Globus pallidus (tissue), 1 donor: Measurements from ENCODE around the gene GRIK3.
"Not testable (repeated sequence)": the region's sequence is repeated elsewhere in the genome, so short reads cannot be mapped to it uniquely, and the experiment has no call there.

ENCODE experiments used
- DNase-seq: peaks from one replicate; pipeline ENCODE4 v3.0.0-alpha.2; 2015; ENCODE audit warnings: low spot score

Gene GRIK3

DNA sequence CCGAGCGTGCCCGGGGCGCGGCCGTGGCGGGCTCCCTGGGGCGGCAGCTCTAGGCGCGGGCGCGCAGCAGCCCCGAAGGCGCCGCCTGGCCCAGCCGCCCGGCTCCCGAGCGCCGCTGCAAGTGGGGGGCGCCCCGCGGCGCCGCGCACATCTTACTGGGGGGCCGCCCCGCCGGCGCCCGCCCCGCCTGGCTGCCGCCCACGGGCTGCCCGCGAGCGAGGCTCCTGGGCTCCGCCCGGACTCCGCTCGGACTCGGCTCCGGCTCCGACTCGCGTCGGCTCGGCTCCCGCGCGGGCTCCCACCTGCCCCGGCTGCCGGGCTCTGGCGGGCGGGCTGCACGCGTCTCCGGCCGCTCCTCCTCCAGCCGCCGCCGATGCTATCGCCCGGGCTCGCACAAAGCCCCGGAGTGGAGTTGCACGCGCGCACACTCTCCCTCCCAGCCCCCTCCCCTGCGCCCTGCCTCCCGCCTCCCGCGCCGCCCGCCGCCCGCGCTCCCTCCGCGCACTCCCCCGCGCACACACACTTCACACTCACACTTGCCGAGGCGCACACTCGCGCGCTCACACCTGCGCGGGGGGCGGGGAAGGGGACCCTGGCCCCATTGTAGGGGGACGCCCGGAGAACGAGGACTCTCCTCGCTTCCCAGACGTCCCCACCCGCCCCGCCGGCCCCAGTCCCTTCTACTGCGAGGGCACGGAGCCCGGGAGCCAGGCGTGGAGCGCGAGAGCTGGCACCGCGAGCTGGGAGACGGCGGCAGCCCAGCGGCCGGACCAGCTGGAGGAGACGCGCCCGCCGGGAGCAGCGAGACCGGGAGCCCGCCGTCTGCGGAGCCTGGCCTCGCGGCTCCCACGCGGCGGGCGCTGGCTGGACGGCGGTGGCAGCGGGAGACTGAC, at the start of gene GRIK3:
GRIK3 (minus strand) TSS at position 395 of the 893 bp plus-strand sequence. CDS start 407 bp downstream, outside the sequence.
- DNase-seq = no peak

DNA sequence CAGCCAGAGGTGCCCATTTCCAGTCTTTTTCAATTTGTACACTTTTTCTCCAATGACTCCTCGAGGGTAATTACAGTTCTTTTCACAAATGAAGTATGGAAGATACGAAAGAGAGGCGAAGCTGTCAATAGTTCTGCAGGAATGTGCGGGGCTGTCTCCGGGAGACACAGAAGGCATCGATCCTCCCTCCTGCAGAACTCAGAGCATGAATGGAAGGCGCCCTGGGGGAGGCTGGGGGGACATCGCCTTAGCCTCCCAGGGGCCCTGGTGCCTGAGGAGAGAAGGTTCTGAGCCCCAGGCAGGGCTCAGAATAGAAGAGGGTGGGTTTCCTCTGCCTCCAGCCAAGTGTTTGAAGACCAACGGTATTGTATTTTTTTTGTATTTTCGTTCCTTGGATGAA, 49.7 kb upstream of the GRIK3 start:
- no peak for DNase-seq

DNA sequence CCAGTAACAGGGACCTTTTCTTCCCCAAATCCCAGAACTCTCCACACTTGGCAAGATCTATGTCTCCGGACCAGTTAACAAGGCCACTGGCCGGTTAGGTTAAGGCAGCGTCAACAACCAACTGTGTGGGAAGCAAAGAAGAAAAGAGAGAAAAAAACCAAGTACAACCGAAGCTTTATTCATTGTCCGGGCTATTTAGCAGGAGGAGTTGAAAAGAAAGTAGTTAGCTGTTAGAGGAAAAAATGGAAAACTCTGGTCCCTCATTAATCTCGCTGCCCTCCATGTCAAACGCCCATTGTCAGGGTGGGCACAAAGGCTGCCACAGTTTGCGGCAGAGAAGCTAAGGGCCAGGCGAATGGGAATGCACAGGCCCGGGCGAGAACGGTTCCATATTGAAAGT, 49.3 kb upstream of the GRIK3 start:
- peak; percentile 43 for DNase-seq

DNA sequence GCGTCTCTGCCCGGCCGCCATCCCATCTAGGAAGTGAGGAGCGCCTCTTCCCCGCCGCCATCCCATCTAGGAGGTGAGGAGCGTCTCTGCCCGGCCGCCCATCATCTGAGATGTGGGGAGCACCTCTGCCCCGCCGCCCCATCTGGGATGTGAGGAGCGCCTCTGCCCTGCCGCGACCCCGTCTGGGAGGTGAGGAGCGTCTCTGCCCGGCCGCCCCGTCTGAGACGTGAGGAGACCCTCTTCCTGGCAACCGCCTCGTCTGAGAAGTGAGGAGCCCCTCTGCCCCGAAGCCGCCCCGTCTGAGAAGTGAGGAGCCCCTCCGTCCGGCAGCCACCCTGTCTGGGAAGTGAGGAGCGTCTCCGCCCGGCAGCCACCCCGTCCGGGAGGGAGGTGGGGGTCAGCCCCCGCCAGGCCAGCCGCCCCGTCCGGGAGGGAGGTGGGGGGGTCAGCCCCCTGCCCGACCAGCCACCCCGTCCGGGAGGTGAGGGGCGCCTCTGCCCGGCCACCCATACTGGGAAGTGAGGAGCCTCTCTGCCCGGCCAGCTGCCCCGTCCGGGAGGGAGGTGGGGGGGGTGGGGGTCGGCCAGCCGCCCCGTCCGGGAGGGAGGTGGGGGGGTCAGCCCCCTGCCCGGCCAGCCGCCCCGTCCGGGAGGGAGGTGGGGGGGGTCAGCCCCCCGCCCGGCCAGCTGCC, 46.1 kb upstream of the GRIK3 start:
- not testable (repeated sequence) for DNase-seq

DNA sequence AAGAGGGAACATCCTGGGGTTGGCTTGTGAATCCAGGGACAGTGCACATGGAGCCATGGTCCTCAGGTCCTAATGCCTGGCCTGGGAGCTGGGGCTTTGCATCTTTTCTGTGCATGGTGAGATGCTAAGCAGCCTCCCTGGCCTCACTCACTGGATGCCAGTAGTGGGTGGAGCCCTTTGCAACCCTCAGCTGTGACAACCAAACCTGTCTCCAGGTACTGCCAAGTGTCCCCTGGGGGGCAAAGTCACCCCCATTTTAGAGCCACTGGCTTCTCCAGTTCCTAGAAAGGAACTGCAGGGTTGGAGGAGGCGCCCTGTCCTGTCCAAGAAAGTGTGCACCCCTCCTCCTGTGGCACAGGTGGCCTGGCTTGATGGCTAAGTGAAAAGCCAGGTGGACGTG, 44.6 kb upstream of the GRIK3 start:
- no peak for DNase-seq

DNA sequence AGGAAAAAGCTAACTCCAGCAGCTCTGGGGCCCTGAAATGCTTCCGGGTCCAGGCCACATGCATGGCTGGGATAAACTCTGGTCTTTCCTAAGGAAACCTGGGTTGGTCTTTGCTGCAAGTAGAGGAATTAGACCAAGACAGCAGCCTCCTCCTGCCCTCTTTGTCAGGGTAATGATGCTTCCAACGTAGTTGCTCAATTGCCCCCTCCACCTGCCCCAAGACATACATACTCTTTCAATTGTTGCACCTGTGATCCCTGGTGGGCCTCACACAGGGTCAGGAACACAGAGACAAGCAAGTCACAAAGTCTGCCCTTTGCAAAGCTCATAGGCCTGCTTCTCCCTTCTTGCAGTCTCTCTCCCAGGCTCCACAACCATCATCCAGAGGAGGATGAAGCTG, 41.9 kb upstream of the GRIK3 start:
- DNase-seq = no peak

DNA sequence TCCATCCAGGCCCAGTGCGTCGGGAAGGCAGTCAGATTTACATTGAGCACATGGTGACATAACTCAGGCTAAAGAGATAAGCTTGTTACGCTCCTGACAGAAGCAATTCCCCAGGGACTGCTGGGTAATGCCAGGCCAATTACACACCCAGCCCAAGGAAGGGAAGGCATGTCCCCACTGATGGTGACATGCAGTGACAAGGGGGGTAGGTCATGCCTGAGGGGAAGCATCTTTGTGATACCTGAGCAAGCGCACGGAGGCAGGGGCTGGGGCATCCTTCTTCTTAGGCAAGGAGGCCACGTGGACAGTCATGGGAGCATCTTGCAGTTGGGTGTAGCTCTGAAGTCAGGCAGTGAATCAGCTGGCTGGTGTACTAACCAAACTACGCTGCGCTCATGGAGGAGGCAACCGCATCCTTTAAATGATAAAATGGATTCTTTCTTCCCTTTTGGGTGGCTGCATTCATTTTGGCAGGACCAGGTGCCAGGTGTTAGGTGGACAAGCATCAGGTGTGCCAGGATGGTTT, 39.6 kb upstream of the GRIK3 start:
- no peak for DNase-seq

DNA sequence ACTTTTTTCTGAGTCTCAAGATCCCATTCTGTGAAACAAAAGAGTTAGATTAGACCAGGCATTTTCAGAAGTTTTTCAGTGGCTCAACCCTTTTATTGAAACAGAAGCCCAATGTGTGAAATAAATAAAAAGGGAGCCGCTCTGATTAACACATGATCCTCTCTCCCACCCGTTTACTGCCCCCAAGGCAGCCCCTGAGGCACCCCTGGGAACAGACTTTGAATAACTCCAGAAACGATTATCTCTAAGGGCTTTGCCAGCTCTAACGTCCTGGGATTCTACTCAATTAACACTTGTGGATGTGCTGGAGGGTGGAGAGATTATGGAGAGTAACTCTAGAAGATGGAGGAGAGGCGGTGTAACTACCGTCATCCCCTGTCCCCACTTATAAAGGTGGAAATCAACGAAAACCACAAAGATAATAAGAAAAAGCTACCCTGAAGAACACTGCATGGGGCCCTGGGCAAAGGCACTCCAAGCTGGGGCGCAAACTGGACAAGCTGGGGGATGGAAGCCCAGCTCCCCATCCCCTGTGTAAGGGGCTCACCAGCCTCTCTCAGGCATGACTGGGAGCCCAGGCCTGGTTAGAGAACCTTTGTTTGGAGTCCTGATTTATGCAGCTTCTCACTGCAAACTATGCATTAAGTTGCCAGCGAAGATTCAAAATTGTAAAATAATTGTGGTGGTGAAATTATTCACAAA, 39.0 kb upstream of the GRIK3 start:
- DNase-seq = no peak

DNA sequence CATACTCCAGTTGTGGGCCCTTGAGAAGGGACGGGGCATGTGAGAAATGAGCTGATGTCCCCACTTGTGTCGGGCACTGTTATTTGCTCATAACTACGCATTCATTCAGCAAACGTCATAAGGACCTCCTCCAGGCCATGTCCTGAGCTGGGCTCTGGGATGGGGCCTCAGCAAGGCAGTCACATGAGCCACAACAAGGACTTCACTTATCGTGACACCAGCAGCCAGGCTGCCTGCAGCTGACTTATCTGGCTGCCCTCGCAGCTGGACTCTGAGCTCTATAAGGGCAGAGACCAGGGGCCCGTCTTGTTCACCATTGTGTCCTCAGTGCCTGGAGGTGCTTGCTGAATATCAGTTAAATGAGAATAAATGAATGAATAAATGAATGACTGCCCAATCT, 37.5 kb upstream of the GRIK3 start:
- peak; percentile 73 for DNase-seq

DNA sequence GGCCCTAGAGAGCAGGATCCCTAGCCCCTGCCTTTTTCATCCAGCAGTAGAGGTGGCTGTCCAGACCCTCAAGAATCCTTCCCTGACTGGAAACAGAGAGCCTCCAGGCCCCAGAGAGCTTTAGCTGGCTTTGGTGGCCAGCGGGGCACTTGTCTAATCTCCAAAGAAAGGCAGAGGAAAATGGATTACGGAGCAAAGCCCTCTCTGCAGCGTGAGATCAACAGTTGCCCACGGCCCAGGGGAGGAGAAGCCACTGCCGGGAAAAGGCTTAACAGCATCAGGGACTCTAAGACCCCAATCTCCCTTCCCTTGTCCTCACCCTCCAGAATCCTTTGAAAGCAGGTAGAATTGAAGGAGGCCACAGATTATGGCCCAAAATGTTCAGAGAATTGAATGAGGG, 35.8 kb upstream of the GRIK3 start:
- no peak for DNase-seq

DNA sequence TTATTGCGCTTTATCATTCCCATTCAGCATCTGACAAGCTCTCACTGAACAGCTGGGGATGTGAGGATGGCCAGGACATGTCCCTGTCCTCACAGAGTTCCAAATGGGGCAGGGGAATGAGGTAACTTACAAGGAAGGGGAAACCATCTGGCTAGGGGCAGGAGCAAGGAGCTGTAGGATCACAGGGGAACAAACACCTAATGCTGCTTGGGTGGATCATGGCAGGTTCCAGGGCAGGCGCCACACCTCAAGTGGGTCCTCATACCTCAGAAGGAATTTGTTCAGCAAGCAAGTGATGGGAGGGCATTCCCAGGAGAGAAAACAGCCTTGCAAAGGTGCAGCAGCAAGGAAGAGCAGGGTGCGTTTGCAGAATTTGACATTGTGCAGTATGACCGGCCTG, 35.1 kb upstream of the GRIK3 start:
- no peak for DNase-seq

DNA sequence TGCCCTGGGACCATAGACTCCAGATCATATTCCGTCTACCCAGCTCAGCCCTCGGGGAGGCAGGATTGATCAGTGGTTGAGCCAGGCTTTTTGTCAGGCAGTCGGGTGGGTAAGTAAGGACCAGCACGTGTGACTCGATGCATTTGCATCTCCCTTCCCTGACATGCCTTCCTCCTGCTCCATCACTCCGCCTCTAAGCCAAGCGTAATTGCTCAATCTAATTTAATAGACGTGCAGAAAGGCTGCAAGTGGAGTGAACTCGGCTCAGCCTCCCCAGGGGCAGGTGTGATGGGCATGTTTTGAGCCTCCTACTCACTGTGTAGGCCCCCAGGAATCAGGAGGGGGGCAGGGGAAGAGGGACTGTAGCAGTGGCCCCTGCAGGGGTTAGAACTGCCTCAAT, 34.6 kb upstream of the GRIK3 start:
- no peak for DNase-seq

DNA sequence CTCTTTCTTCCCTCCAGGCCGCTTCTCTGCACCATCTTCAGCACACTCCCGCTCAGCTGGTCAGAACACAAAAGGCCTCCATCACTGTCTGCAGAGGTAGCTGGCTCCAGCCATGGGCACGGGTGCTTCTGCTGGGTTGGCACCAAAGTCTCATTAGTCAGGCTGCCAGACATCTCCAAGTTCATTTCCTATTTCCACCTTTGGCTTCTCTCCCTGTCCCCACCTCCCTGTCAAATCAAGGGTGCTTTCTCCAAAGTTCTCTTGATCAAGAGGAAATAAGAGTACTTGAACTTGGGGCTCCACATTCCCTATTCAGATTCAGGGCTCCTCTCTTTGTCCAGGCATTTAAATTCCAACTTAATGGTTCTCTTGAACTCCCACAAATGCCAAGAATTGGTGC, 33.9 kb upstream of the GRIK3 start:
- DNase-seq = no peak

DNA sequence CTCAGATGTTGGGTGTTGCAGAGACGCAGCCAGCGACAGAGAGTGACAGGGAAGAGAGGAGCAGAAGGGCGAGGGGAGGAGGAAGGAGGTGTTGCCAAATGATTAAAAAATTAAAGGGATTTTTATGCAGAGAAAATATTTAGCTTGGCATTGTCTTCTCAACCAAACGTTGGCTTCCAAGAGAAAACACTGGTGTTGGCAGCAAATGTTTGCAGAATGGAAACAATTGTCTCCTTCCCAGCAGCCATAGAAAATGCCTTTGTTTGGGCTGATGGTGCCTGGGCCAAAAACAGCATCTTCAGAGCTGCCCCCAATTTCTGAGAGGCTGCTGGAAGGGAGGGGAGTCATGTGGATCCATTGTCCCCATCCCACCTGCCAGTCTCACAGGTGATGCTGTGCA, 29.7 kb upstream of the GRIK3 start:
- DNase-seq = peak; percentile 78

DNA sequence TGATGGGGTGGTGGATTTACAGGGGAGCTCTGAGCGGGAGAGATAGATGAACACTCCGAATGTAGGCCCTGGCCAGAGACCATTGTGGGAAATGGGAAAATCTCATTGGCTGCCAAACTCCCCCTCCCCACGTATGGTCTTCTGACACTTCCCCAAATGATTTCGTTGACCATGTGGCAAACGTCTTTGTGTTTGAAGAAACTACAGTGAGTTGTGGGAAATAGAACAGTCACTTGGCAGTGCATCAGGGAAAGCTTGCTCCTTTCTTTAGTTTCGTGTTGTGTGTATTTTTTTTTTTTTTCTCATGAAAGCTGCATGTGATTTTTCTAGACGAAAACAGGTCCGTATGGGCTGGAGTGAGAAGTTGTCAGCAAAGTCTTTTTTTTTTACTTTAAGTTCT, 25.0 kb upstream of the GRIK3 start:
- no peak for DNase-seq

DNA sequence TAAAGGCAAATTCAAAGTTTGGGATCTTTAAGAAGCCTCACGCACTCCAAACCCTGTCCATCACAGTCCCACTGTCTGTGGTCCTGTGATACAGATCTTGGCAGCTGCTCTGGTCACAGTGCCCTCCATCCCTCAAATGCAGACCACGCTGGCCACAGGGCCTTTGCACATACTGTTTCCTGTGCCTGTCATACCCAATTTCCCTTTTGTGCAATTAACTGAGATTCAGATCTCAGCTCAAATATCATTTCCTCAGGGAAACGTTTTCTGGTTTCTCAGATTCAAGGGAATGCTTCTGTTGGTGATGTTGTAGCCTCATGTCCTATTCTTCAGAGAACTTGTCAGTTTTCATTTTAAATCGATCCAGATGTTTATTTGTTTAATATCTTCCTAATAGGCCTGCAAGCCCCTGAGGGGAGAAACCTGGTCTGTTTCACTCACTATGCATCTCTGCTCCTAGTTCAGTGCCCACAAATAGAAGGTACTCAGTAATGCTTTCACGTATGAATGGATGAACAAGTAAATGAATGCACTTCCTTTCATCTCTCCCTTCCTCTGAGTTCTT, 24.2 kb upstream of the GRIK3 start:
- no peak for DNase-seq

DNA sequence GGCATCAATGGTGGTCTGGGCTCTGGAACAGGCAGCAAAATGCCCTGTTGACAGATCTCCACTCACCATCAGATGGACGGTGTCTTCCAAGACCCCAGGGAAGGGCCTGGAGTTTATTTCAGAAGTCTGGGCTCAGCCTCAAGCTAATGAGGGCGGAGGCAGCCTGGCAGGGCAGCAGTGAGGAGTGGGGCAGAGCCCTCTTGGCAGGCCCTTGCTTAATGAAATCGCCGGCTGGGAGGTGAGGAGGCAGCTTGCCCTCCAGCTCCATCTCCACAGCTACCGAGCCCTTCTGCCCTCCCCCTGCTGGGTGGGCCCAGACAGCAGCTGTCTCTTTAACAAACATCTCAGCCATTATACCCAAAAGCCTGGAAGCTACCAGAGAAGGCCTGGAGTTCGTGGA, 22.0 kb upstream of the GRIK3 start:
- no peak for DNase-seq

DNA sequence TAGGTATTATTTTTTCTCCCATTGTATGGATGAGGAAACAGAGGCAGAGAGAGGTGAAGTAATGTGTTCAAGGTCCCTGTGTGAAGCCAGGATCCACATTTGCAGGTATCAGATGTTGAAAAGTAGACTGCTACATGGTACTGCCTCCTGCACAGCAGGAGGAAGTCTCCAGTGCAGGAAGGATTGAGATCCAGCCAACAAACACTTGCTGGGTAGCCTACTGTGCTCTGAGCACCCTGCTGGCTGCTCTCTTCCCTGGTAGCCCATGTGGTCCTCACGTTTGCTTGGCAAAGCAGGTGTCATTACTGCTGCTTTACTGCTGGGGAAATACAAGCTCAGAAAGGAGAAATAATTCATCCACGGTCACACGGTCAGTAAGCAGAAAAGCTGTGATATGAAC, 21.3 kb upstream of the GRIK3 start:
- no peak for DNase-seq

DNA sequence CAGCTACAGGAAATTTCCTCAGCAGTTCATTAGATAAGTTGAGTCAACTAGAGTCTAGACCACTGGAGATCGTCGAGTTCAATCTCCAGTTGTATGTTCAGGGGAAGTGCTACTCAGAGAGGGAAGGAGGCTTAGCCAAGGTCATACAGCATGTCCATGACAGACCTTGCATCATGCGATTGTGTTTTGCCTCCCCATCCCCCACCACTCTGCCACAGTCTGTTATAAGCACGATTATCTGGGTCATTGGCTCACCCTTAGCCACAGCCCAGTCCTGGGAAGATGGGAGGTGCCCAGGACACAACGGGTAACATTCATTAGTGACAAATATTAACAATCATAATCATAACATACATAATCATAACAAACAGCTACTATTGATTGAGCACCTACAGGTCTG, 18.9 kb upstream of the GRIK3 start:
- no peak for DNase-seq

DNA sequence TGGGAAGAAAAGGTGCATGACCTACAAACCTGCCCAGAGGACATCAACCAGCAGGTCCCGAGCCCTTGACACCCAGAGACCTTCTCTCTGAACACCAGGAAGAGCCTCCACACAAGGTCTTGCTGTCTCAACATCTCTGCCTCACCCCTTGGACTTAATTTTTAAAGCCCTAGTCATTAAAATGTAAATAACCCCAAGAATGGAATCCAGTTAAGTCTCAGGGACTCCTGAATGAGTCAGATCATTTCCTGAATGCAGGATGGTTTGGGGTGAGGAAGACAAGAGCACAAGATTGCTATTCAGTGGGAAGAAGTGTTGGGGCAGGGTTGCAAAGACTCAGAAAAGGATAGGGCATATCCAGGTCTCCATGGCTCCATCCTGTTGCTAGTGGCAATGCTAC, 17.8 kb upstream of the GRIK3 start:
- DNase-seq = no peak

DNA sequence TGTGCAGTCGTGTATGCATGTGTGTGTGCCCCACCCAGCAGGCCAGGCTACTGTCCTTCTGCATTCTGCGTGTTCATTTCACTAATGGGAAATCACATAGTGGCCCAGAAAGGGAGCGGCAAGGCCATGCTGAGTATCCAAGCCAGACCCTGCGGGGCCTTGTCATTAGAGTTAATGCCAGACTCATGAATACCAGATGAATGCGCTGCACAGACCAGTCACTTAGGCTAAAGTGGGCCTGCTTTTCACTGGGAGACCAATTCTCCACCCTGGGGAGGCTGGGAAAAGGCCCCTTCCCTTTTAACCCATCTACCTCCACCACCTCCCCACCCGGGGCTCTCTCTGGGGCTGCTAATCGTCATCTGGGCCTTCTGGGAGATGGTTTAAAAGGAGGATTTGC, 17.0 kb upstream of the GRIK3 start:
- no peak for DNase-seq

DNA sequence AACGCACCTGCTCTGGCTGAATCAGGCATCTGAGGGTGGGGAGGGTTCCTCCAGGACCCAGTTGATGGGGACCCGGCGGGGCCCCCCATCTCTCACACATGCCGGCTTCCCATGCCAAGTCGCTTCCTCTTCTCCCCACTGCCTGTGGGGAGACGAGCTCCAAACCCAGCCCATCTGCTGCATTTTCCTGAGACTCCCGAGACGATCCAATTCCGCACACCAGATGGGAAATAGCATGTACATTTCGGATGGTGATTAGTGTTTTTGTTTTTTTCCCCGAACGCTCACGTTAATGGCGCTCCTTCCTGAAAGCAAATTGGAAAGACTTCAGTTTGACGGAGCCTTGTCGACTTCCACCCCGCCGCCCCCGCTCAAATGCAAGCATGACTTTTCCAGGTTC, 13.2 kb upstream of the GRIK3 start:
- no peak for DNase-seq
